HCT116 (cell line): Measurements from ENCODE around the gene CREG2. TPM values are rescaled to one million over a fixed set of nuclear protein-coding genes. Genes with fewer than 3 reads are reported as not detected.

Source experiments
- ATAC-seq: fragments of 200-7000 bp; cut with Tn5 transposase; 2 replicates; pipeline ENCODE4 v1.9.1; 2020; ENCODE audit warnings: mild to moderate bottlenecking, moderate library complexity
- BruUV-seq: library from RNA; stranded (reverse); fragments of 400-500 nt; replicated peaks from 2 replicates; lab custom pipeline; 2021; lab: Mats Ljungman, UMichigan
- CTCF ChIA-PET: fragments of 300-600 bp; sonication (Branson Sonifier 250); formaldehyde crosslinking; loops from one replicate; lab custom pipeline; 2021; ENCODE audit warnings: antibody characterized with exemption; lab: Charles Lee
- POLR2A ChIA-PET: fragments of 300-600, 350-600 bp; sonication (Branson Sonifier 250); formaldehyde crosslinking; loops from one replicate; lab custom pipeline; 2021; ENCODE audit warnings: antibody characterized with exemption; lab: Charles Lee
- RAD21 ChIA-PET, 2 experiments: fragments of 300-600 bp; sonication (Branson Sonifier 250); formaldehyde crosslinking; loops; one replicate each; lab custom pipeline; 2023; ENCODE audit warnings: low total read pairs in 2 of 2; ENCODE audit not compliant: uncharacterized antibody in 2 of 2, unreplicated experiment in 2 of 2, low non-redundant PET in 1 of 2; lab: Charles Lee
- DNase-seq: peaks from one replicate; pipeline ENCODE4 v3.0.0-alpha.2; 2010; ENCODE audit warnings: low read depth, low spot score
- H2AFZ ChIP-seq: fragments of 200-600 bp; shearing (Covaris generic), sonication (generic); 2 replicates; pipeline ENCODE4 v1.6.1; 2017; ENCODE audit warnings: low read depth, mixed run types, mixed read lengths, antibody characterized with exemption, low read length; ENCODE audit not compliant: poor library complexity, severe bottlenecking
- H3K27ac ChIP-seq: 2 replicates; pipeline ENCODE4 v1.5.1; 2012; ENCODE audit warnings: low read depth, low read length
- H3K27me3 ChIP-seq: fragments of 200-600 bp; sonication (generic); 2 replicates; pipeline ENCODE4 v1.6.1; 2016; ENCODE audit warnings: mixed run types, low read length, mixed read lengths; ENCODE audit not compliant: insufficient read depth
- H3K36me3 ChIP-seq, 2 experiments: fragments of 200-500 bp in 1 of 2; fragments of 200-600 bp in 1 of 2; sonication (Bioruptor generic) in 1 of 2; sonication (generic) in 1 of 2; 2 replicates each; pipeline versions ENCODE4 v1.5.1 to v1.6.1; 2014 to 2016; ENCODE audit warnings: low read length in 2 of 2, inconsistent platforms in 1 of 2, mixed read lengths in 1 of 2, mixed run types in 1 of 2; ENCODE audit not compliant: insufficient read depth in 2 of 2, control insufficient read depth in 1 of 2
- H3K4me1 ChIP-seq, 2 experiments: fragments of 200-600 bp in 1 of 2; sonication (generic) in 1 of 2; 2 replicates each; pipeline versions ENCODE4 v1.5.1 to v1.6.1; 2012 to 2017; ENCODE audit warnings: low read length in 2 of 2, inconsistent platforms in 1 of 2, mild to moderate bottlenecking in 1 of 2, mixed read lengths in 1 of 2, mixed run types in 1 of 2, moderate library complexity in 1 of 2; ENCODE audit not compliant: insufficient read depth in 2 of 2, control insufficient read depth in 1 of 2
- H3K4me2 ChIP-seq: fragments of 200-600 bp; sonication (generic); 2 replicates; pipeline ENCODE4 v1.6.1; 2017; ENCODE audit warnings: mixed run types, low read length, mixed read lengths
- H3K4me3 ChIP-seq, 2 experiments: fragments of 200-600 bp in 1 of 2; sonication (generic) in 1 of 2; replicated peaks in 1 of 2; 2 replicates each; pipeline ENCODE4 v1.5.1; 2011 to 2016; ENCODE audit warnings: low read length in 2 of 2, control low read depth in 1 of 2, low read depth in 1 of 2, mild to moderate bottlenecking in 1 of 2, mixed read lengths in 1 of 2, mixed run types in 1 of 2
- H3K79me2 ChIP-seq: fragments of 200-600 bp; sonication (generic); 2 replicates; pipeline ENCODE4 v1.6.1; 2017; ENCODE audit warnings: mild to moderate bottlenecking, mixed run types, low read length, moderate library complexity, mixed read lengths; ENCODE audit not compliant: insufficient read depth
- H3K9ac ChIP-seq: fragments of 200-600 bp; sonication (generic); 2 replicates; pipeline ENCODE4 v1.6.1; 2016; ENCODE audit warnings: low read length, mixed read lengths
- H3K9me2 ChIP-seq: fragments of 200-600 bp; sonication (generic), shearing (Covaris generic); 2 replicates; pipeline ENCODE4 v1.6.1; 2017; ENCODE audit warnings: mixed run types, mild to moderate bottlenecking, moderate library complexity; ENCODE audit not compliant: insufficient read depth
- H3K9me3 ChIP-seq, 2 experiments: fragments of 200-500 bp in 1 of 2; fragments of 200-600 bp in 1 of 2; sonication (Bioruptor generic) in 1 of 2; sonication (generic) in 1 of 2; 2 replicates each; pipeline ENCODE4 v1.6.1; 2014 to 2017; ENCODE audit warnings: low read length in 2 of 2, mixed read lengths in 2 of 2, inconsistent platforms in 1 of 2, low read depth in 1 of 2, mild to moderate bottlenecking in 1 of 2, mixed run types in 1 of 2, moderate library complexity in 1 of 2; ENCODE audit not compliant: control insufficient read depth in 1 of 2, insufficient read depth in 1 of 2
- H4K20me1 ChIP-seq: fragments of 200-600 bp; sonication (generic), shearing (Covaris generic); 2 replicates; pipeline ENCODE4 v1.6.1; 2017; ENCODE audit warnings: mixed run types, mild to moderate bottlenecking, moderate library complexity; ENCODE audit not compliant: insufficient read depth
- ATF3 ChIP-seq: IDR thresholded peaks from 2 replicates; pipeline ENCODE4 v1.6.1; 2012
- CEBPB ChIP-seq: IDR thresholded peaks from 2 replicates; pipeline ENCODE4 v1.6.1; 2012; ENCODE audit warnings: low read depth
- EGR1 ChIP-seq: IDR thresholded peaks from 2 replicates; pipeline ENCODE4 v1.6.1; 2012; ENCODE audit warnings: low read depth
- EZH2phosphoT487 ChIP-seq: fragments of 200-600 bp; IDR thresholded peaks from 2 replicates; pipeline ENCODE4 v1.6.1; 2018; ENCODE audit warnings: antibody characterized with exemption, borderline replicate concordance
- JUND ChIP-seq: IDR thresholded peaks from 2 replicates; pipeline ENCODE4 v1.6.1; 2012
- POLR2A ChIP-seq: IDR thresholded peaks from 2 replicates; pipeline ENCODE4 v1.7.0; 2011; ENCODE audit warnings: borderline replicate concordance; ENCODE audit not compliant: insufficient read depth, insufficient read length; ENCODE audit errors: extremely low read depth
- POLR2AphosphoS5 ChIP-seq: IDR thresholded peaks from 2 replicates; pipeline ENCODE4 v1.6.1; 2011; ENCODE audit warnings: mild to moderate bottlenecking, low read depth, low read length, moderate library complexity
- RAD21 ChIP-seq: IDR thresholded peaks from 2 replicates; pipeline ENCODE4 v1.6.1; 2012; ENCODE audit warnings: low read depth, mild to moderate bottlenecking
- SP1 ChIP-seq: IDR thresholded peaks from 2 replicates; pipeline ENCODE4 v1.6.1; 2012; ENCODE audit warnings: low read depth
- SRF ChIP-seq: IDR thresholded peaks from 2 replicates; pipeline ENCODE4 v1.6.1; 2012; ENCODE audit warnings: low read depth
- YY1 ChIP-seq: IDR thresholded peaks from 2 replicates; pipeline ENCODE4 v1.6.1; 2011; ENCODE audit warnings: low read length, low read depth, moderate library complexity, mild to moderate bottlenecking; ENCODE audit not compliant: insufficient replicate concordance; ENCODE audit errors: extremely low read depth
- ZNF274 ChIP-seq: fragments of 200-500 bp; sonication (Bioruptor generic); IDR thresholded peaks from 2 replicates; pipeline ENCODE4 v1.6.1; 2014; ENCODE audit warnings: mild to moderate bottlenecking, low read depth, low read length, inconsistent platforms
- intact Hi-C: fragments of 100-400 bp; cut with micrococcal nuclease; formaldehyde crosslinking; loops from 2 replicates; pipeline ENCODE4 v1.10.0; 2022
- total RNA-seq: library from RNA; stranded (reverse); gene quantifications from one replicate; pipeline ENCODE4 v1.2.1, GENCODE V29; 2021; ENCODE audit not compliant: unreplicated experiment

Gene CREG2
- total RNA-seq, 1 experiment from 2014 or later, result 0.12 TPM

GRCh38 chr2:101369100-101369499, 18.2 kb downstream of the CREG2 start:
- ChIA-PET POLR2A (interaction anchor here (0.6 kb wide), 1 partner anchor 1415 kb away, joined by 3 read pairs; no protein-coding TSS in a partner anchor), RAD21 (no interaction called here)
- Histone ChIP-seq H3K9ac (no peak overlapping the region), H3K27ac (no peak overlapping the region)
- DNase-seq (no peak), ATAC-seq (no peak)
- no TSS peak for BruUV-seq
- intact Hi-C loops, result no loop called here
- no peak for TF ChIP-seq EGR1
- TF ChIP-seq EZH2phosphoT487, result no peak
- no peak for TF ChIP-seq POLR2AphosphoS5
- TF ChIP-seq CEBPB, result no peak
- no peak for TF ChIP-seq YY1
- no peak for TF ChIP-seq ZNF274
- TF ChIP-seq ATF3, result no peak
- TF ChIP-seq POLR2A, result no peak
- TF ChIP-seq, all 23 proteins: peak for 0
- no peaks in the 10 kb centered on the region for H4K20me1 ChIP-seq
- no peak overlapping the region for H3K4me3 ChIP-seq
- H3K27me3 ChIP-seq, result no peaks in the 10 kb centered on the region
- no peak overlapping the region for H3K4me2 ChIP-seq
- CTCF ChIA-PET, result no interaction called here
- no peaks in the 10 kb centered on the region for H3K4me1 ChIP-seq
- no peak overlapping the region for H2AFZ ChIP-seq
- H3K9me2 ChIP-seq, result no peaks in the 10 kb centered on the region
- no peaks in the 10 kb centered on the region for H3K79me2 ChIP-seq
- no peaks in the 10 kb centered on the region for H3K36me3 ChIP-seq
- H3K9me3 ChIP-seq, result no peaks in the 10 kb centered on the region

- Histone ChIP-seq H3K4me3 (no peak overlapping the region), H4K20me1 (no peaks in the 10 kb centered on the region), H2AFZ (no peak overlapping the region), H3K27me3 (no peaks in the 10 kb centered on the region), H3K4me2 (no peak overlapping the region), H3K9ac (no peak overlapping the region), H3K9me2 (no peaks in the 10 kb centered on the region), H3K36me3 (no peaks in the 10 kb centered on the region), H3K4me1 (no peaks in the 10 kb centered on the region), H3K79me2 (no peaks in the 10 kb centered on the region), H3K9me3 (no peaks in the 10 kb centered on the region), H3K27ac (no peak overlapping the region)
- DNase-seq (no peak), ATAC-seq (no peak)
- ChIA-PET RAD21 (no interaction called here), CTCF (interaction anchor here (0.8 kb wide), 1 partner anchor 40 kb away, joined by 3 read pairs; no protein-coding TSS in a partner anchor), POLR2A (no interaction called here)
- intact Hi-C loops, result no loop called here
- TF ChIP-seq SP1, result no peak
- TF ChIP-seq RAD21, result no peak
- no peak for TF ChIP-seq SRF
- TF ChIP-seq YY1, result no peak
- TF ChIP-seq JUND, result no peak
- no TSS peak for BruUV-seq
These were observed 18.9 kb downstream of the CREG2 start for GRCh38 chr2:101368376-101368775.
